Endothelial cell of umbilical vein (primary cell): ENCODE data around the gene PDE1A. TPM values are rescaled to one million over a fixed set of nuclear protein-coding genes. Genes with fewer than 3 reads are reported as not detected.

Source experiments
- BruUV-seq: library from RNA; stranded (reverse); fragments of 400-500 nt; replicated peaks from 2 replicates; lab custom pipeline; 2021; lab: Mats Ljungman, UMichigan
- CTCF ChIA-PET: fragments of 300-600, 350-600 bp; sonication (Branson Sonifier 250); formaldehyde crosslinking; loops from one replicate; lab custom pipeline; 2021; ENCODE audit warnings: antibody characterized with exemption, inconsistent platforms; lab: Charles Lee
- POLR2A ChIA-PET: fragments of 300-600, 350-600 bp; sonication (Branson Sonifier 250); formaldehyde crosslinking; loops from one replicate; lab custom pipeline; 2021; ENCODE audit warnings: antibody characterized with exemption, inconsistent platforms; lab: Charles Lee
- DNase-seq: peaks from one replicate; pipeline ENCODE4 v3.0.0-alpha.2; 2011; ENCODE audit warnings: low read depth, low spot score
- FAIRE-seq: peaks from 2 replicates; lab custom pipeline; 2011; peaks lifted over from hg19 to GRCh38; lab: Jason Lieb, UNC
- H2AFZ ChIP-seq: 2 replicates; pipeline ENCODE4 v1.6.0; 2012; ENCODE audit warnings: low read depth, low read length, control low read depth, inconsistent platforms
- H3K27ac ChIP-seq: 2 replicates; pipeline ENCODE4 v1.5.1; 2011; ENCODE audit warnings: low read depth, mild to moderate bottlenecking, control low read depth, low read length, moderate library complexity; ENCODE audit not compliant: insufficient read depth
- H3K27me3 ChIP-seq, 2 experiments: 2 replicates each; pipeline versions ENCODE4 v1.6.0 to v1.6.1; 2011; ENCODE audit warnings: low read length in 2 of 2, mixed read lengths in 1 of 2; ENCODE audit not compliant: control insufficient read depth in 2 of 2, insufficient read depth in 2 of 2
- H3K36me3 ChIP-seq, 2 experiments: 2 replicates in 1 of 2; 3 replicates in 1 of 2; pipeline ENCODE4 v1.5.1; 2011; ENCODE audit warnings: low read length in 2 of 2, mild to moderate bottlenecking in 1 of 2, moderate library complexity in 1 of 2; ENCODE audit not compliant: control insufficient read depth in 2 of 2, insufficient read depth in 2 of 2; ENCODE audit errors: extremely low read depth in 1 of 2
- H3K4me1 ChIP-seq: 3 replicates; pipeline ENCODE4 v1.5.1; 2011; ENCODE audit warnings: mild to moderate bottlenecking, low read length; ENCODE audit not compliant: control insufficient read depth, insufficient read depth; ENCODE audit errors: extremely low read depth
- H3K4me2 ChIP-seq: 2 replicates; pipeline ENCODE4 v1.6.1; 2011; ENCODE audit warnings: low read length, control low read depth, mixed read lengths; ENCODE audit not compliant: insufficient read depth
- H3K4me3 ChIP-seq, 3 experiments: fragments of 200-600 bp in 1 of 3; sonication (generic), shearing (Covaris generic) in 1 of 3; replicated peaks in 1 of 3; 2 replicates each; pipeline ENCODE4 v1.5.1; 2011 to 2016; ENCODE audit warnings: control low read depth in 3 of 3, low read length in 3 of 3, mild to moderate bottlenecking in 2 of 3, inconsistent platforms in 1 of 3, low read depth in 1 of 3, moderate library complexity in 1 of 3; ENCODE audit not compliant: insufficient read depth in 1 of 3
- H3K79me2 ChIP-seq: 2 replicates; pipeline ENCODE4 v1.6.0; 2012; ENCODE audit warnings: low read length, inconsistent platforms; ENCODE audit not compliant: control insufficient read depth, insufficient read depth
- H3K9ac ChIP-seq: replicated peaks from 2 replicates; pipeline ENCODE3; 2011; ENCODE audit warnings: low read length, control low read depth; ENCODE audit not compliant: insufficient read depth; ENCODE audit errors: extremely low read depth
- H3K9me1 ChIP-seq: replicated peaks from 3 replicates; pipeline ENCODE4 v1.6.0; 2011; ENCODE audit warnings: mild to moderate bottlenecking, low read length; ENCODE audit not compliant: control insufficient read depth, insufficient read depth; ENCODE audit errors: extremely low read depth
- H3K9me3 ChIP-seq: replicated peaks from 2 replicates; pipeline ENCODE4 v1.5.1; 2012; ENCODE audit warnings: low read length, inconsistent platforms; ENCODE audit not compliant: control insufficient read depth, insufficient read depth
- H4K20me1 ChIP-seq: replicated peaks from 2 replicates; pipeline ENCODE3; 2011; ENCODE audit warnings: mild to moderate bottlenecking, low read length; ENCODE audit not compliant: control insufficient read depth, insufficient read depth; ENCODE audit errors: extremely low read depth
- EZH2 ChIP-seq: IDR thresholded peaks from 2 replicates; pipeline ENCODE4 v1.6.1; 2012; ENCODE audit warnings: borderline replicate concordance, low read depth, mild to moderate bottlenecking, moderate library complexity, low read length, inconsistent platforms; ENCODE audit not compliant: severe bottlenecking
- FOS ChIP-seq: IDR thresholded peaks from 2 replicates; pipeline ENCODE4 v1.6.1; 2011; ENCODE audit warnings: mild to moderate bottlenecking, low read length, moderate library complexity, borderline replicate concordance; ENCODE audit not compliant: insufficient read depth
- GATA2 ChIP-seq: IDR thresholded peaks from 2 replicates; pipeline ENCODE4 v1.7.0; 2011; ENCODE audit warnings: low read depth, mild to moderate bottlenecking, moderate library complexity, mixed read lengths, low read length; ENCODE audit not compliant: insufficient read length, insufficient read depth
- JUN ChIP-seq: IDR thresholded peaks from 2 replicates; pipeline ENCODE4 v1.6.1; 2011; ENCODE audit warnings: borderline replicate concordance, low read depth; ENCODE audit not compliant: insufficient read length, insufficient read depth
- MYC ChIP-seq: IDR thresholded peaks from one replicate; pipeline ENCODE4 v1.6.1; 2011; ENCODE audit warnings: mild to moderate bottlenecking, low read depth, low read length
- POLR2A ChIP-seq: IDR thresholded peaks from 2 replicates; pipeline ENCODE4 v1.6.1; 2012; ENCODE audit warnings: low read depth, mild to moderate bottlenecking, control low read depth, low read length
- POLR2AphosphoS5 ChIP-seq: IDR thresholded peaks from 2 replicates; pipeline ENCODE4 v1.6.1; 2012; ENCODE audit warnings: low read depth, mild to moderate bottlenecking, control low read depth, low read length, moderate library complexity; ENCODE audit not compliant: insufficient read depth
- dilution Hi-C: fragments of 300-500 bp; cut with MboI; formaldehyde crosslinking; loops from one replicate; pipeline ENCODE4 v1.15.0; 2019; ENCODE audit warnings: low sequenced_read_pairs; ENCODE audit not compliant: extremely low pct_ligation_motif_present
- intact Hi-C: fragments of 100-400 bp; cut with micrococcal nuclease; formaldehyde crosslinking; loops from one replicate; pipeline ENCODE4 v1.10.0; 2022
- polyA plus RNA-seq, 4 experiments: library from polyadenylated mRNA; depleted of rRNA in 3 of 4; stranded (reverse) in 3 of 4; unstranded in 1 of 4; fragments of >200 nt; gene quantifications; 2 replicates each; pipeline versions ENCODE4 v1.2.1 to v1.2.3, GENCODE V29; 2011 to 2012; ENCODE audit warnings: missing spikeins in 1 of 4
- total RNA-seq: library from RNA; stranded (reverse); gene quantifications from 2 replicates; pipeline ENCODE4 v1.2.3, GENCODE V29; 2021
- TF ChIP-seq, protein P1 (sequence below): IDR thresholded peaks from 2 replicates; pipeline ENCODE4 v1.6.1; 2011; ENCODE audit not compliant: insufficient read depth, insufficient read length
- TF ChIP-seq, protein P2 (sequence below), 2 donors: IDR thresholded peaks; 1 replicate in 1 of 2; 2 replicates in 1 of 2; pipeline ENCODE4 v1.5.1; 2011; ENCODE audit warnings: low read length in 2 of 2, mild to moderate bottlenecking in 2 of 2, moderate library complexity in 2 of 2, control low read depth in 1 of 2, inconsistent platforms in 1 of 2, low read depth in 1 of 2; ENCODE audit not compliant: insufficient read depth in 1 of 2; ENCODE audit errors: extremely low read depth in 1 of 2

The PDE1A gene
- total and polyA plus RNA-seq, 2 donors (not counting 3 experiments of a cell fraction or from before 2014, with no cell fraction given): 0.43 to 0.49 TPM

DNA sequence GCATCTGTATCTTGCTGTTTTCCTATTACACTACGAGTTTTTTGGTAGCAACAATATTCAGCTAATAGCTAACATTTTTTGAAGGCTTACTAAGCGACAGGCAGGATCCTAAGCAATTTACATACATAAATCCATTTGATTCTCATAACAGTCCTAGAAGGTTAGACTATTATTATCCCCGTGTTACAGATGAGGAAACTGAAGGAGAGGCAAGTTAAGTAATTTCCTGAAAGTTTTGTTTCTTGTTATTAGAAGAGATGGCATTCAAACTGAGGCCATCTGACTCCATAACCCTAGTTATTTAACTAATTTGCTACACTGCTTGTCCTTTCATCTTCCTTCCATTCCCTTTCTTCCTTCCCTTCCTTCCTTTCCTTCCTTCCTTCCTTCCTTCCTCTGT, 68.2 kb downstream of the PDE1A start:
- no peaks in the 10 kb centered on the region for H3K9me1 ChIP-seq
- no peaks in the 10 kb centered on the region for H3K27me3 ChIP-seq
- POLR2A ChIA-PET: no interaction called here
- DNase-seq (no peak), FAIRE-seq (no peak)
- dilution Hi-C loops (no loop called here), intact Hi-C loops (no loop called here)
- no peak overlapping the region for H3K27ac ChIP-seq
- H3K79me2 ChIP-seq: no peaks in the 10 kb centered on the region
- no peaks in the 10 kb centered on the region for H4K20me1 ChIP-seq
- no peak overlapping the region for H2AFZ ChIP-seq
- H3K4me2 ChIP-seq: no peak overlapping the region
- H3K36me3 ChIP-seq: no peaks in the 10 kb centered on the region
- BruUV-seq: no TSS peak
- H3K9ac ChIP-seq: no peak overlapping the region
- no peaks in the 10 kb centered on the region for H3K4me1 ChIP-seq
- H3K4me3 ChIP-seq: no peak overlapping the region
- H3K9me3 ChIP-seq: no peaks in the 10 kb centered on the region
- CTCF ChIA-PET: no interaction called here
- TF ChIP-seq FOS: no peak
- TF ChIP-seq, protein P1, sequence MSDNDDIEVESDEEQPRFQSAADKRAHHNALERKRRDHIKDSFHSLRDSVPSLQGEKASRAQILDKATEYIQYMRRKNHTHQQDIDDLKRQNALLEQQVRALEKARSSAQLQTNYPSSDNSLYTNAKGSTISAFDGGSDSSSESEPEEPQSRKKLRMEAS: no peak
- TF ChIP-seq, protein P2, sequence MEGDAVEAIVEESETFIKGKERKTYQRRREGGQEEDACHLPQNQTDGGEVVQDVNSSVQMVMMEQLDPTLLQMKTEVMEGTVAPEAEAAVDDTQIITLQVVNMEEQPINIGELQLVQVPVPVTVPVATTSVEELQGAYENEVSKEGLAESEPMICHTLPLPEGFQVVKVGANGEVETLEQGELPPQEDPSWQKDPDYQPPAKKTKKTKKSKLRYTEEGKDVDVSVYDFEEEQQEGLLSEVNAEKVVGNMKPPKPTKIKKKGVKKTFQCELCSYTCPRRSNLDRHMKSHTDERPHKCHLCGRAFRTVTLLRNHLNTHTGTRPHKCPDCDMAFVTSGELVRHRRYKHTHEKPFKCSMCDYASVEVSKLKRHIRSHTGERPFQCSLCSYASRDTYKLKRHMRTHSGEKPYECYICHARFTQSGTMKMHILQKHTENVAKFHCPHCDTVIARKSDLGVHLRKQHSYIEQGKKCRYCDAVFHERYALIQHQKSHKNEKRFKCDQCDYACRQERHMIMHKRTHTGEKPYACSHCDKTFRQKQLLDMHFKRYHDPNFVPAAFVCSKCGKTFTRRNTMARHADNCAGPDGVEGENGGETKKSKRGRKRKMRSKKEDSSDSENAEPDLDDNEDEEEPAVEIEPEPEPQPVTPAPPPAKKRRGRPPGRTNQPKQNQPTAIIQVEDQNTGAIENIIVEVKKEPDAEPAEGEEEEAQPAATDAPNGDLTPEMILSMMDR (IDR thresholded peaks at IDR 0.05; ENCODE audit: extremely low read depth in 1 of 2, insufficient read depth in 1 of 2, low read depth in 1 of 2, low read length in 2 of 2): no peak
- no peak for TF ChIP-seq POLR2AphosphoS5
- no peak for TF ChIP-seq POLR2A
- no peak for TF ChIP-seq JUN
- TF ChIP-seq EZH2: no peak
- no peak for TF ChIP-seq GATA2
- TF ChIP-seq MYC: no peak
